SW480 (cell line): ENCODE data around the gene ABCF2.

Experiments used
- DNase-seq: peaks from one replicate; pipeline ENCODE4 v3.0.0-alpha.2; 2016; ENCODE audit warnings: low spot score

ABCF2 gene

GRCh38 chr7:151252961-151253711, 26.1 kb upstream of the ABCF2 start:
- DNase-seq = no peak

GRCh38 chr7:151252561-151252835, 25.5 kb upstream of the ABCF2 start:
- DNase-seq = no peak

GRCh38 chr7:151251689-151252560, 24.9 kb upstream of the ABCF2 start:
- peak; percentile 58 for DNase-seq

- peak; percentile 26 for DNase-seq
Observed at GRCh38 chr7:151251328-151251688, 24.3 kb upstream of the ABCF2 start.

GRCh38 chr7:151250181-151251132, 23.5 kb upstream of the ABCF2 start:
- no peak for DNase-seq

GRCh38 chr7:151249732-151250072, 22.7 kb upstream of the ABCF2 start:
- DNase-seq = peak; percentile 47

GRCh38 chr7:151249034-151249731, 22.2 kb upstream of the ABCF2 start:
- peak; percentile 48 for DNase-seq

- DNase-seq = peak; percentile 37
Observed at GRCh38 chr7:151248346-151249033, 21.5 kb upstream of the ABCF2 start, which contains the start of gene SMARCD3. Gene SMARCD3 (minus strand): TSS chr7:151248694. CDS start chr7:151248562, 132 bp downstream.

- no peak for DNase-seq
Observed at GRCh38 chr7:151247611-151248345, 20.8 kb upstream of the ABCF2 start.

GRCh38 chr7:151246851-151247580, 20.0 kb upstream of the ABCF2 start:
- no peak for DNase-seq

- DNase-seq = no peak
Observed at GRCh38 chr7:151246102-151246850, 19.3 kb upstream of the ABCF2 start.

- DNase-seq = no peak
Observed at GRCh38 chr7:151245360-151246101, 18.5 kb upstream of the ABCF2 start.

GRCh38 chr7:151244841-151245346, 17.9 kb upstream of the ABCF2 start:
- DNase-seq = no peak

GRCh38 chr7:151244196-151244840, 17.3 kb upstream of the ABCF2 start:
- DNase-seq = no peak

- no peak for DNase-seq
Observed at GRCh38 chr7:151243408-151244195, 16.6 kb upstream of the ABCF2 start.

- DNase-seq = no peak
Observed at GRCh38 chr7:151243045-151243349, 16.0 kb upstream of the ABCF2 start.
